DND-41 (cell line): ENCODE data around the gene IDH3G.

Experiments used
- ATAC-seq: fragments of 200-7000 bp; cut with Tn5 transposase; 3 replicates; pipeline ENCODE4 v1.9.1; 2021; ENCODE audit warnings: low read depth; ENCODE audit not compliant: insufficient read depth
- DNase-seq: peaks from one replicate; pipeline ENCODE4 v3.0.0-alpha.2; 2020
- H2AFZ ChIP-seq: 2 replicates; pipeline ENCODE4 v1.6.0; 2012; ENCODE audit warnings: low read depth, low read length
- H3K27ac ChIP-seq: 2 replicates; pipeline ENCODE4 v1.5.1; 2012; ENCODE audit warnings: low read length, inconsistent platforms
- H3K27me3 ChIP-seq: fragments of 200-600 bp; sonication (generic); 2 replicates; pipeline ENCODE4 v1.6.0; 2012; ENCODE audit warnings: low read length, mild to moderate bottlenecking, inconsistent platforms; ENCODE audit not compliant: insufficient read depth, poor library complexity
- H3K36me3 ChIP-seq: 2 replicates; pipeline ENCODE4 v1.5.1; 2012; ENCODE audit warnings: low read length, inconsistent platforms; ENCODE audit not compliant: insufficient read depth
- H3K4me1 ChIP-seq: 2 replicates; pipeline ENCODE4 v1.5.1; 2012; ENCODE audit warnings: mild to moderate bottlenecking, low read length; ENCODE audit not compliant: insufficient read depth
- H3K4me2 ChIP-seq: 2 replicates; pipeline ENCODE4 v1.6.0; 2012; ENCODE audit warnings: mild to moderate bottlenecking, moderate library complexity, low read length, inconsistent platforms; ENCODE audit not compliant: insufficient read depth
- H3K4me3 ChIP-seq, 2 experiments: fragments of 200-600 bp in 1 of 2; shearing (Covaris generic) in 1 of 2; 2 replicates each; pipeline ENCODE4 v1.5.1; 2012 to 2016; ENCODE audit warnings: inconsistent platforms in 2 of 2, low read length in 2 of 2, mild to moderate bottlenecking in 2 of 2, low read depth in 1 of 2, moderate library complexity in 1 of 2
- H3K79me2 ChIP-seq: 2 replicates; pipeline ENCODE4 v1.6.0; 2012; ENCODE audit warnings: low read length, inconsistent platforms; ENCODE audit not compliant: insufficient read depth
- H3K9ac ChIP-seq: 2 replicates; pipeline ENCODE4 v1.6.0; 2012; ENCODE audit warnings: low read depth, mild to moderate bottlenecking, inconsistent platforms, low read length, moderate library complexity
- H3K9me3 ChIP-seq: 2 replicates; pipeline ENCODE4 v1.5.1; 2012; ENCODE audit warnings: low read length, moderate library complexity, mild to moderate bottlenecking, inconsistent platforms; ENCODE audit not compliant: insufficient read depth, severe bottlenecking
- H4K20me1 ChIP-seq: 2 replicates; pipeline ENCODE4 v1.6.0; 2012; ENCODE audit warnings: low read length; ENCODE audit not compliant: insufficient read depth
- CTCF ChIP-seq: IDR thresholded peaks from 2 replicates; pipeline ENCODE4 v1.5.1; 2012; ENCODE audit warnings: borderline replicate concordance, low read length, moderate library complexity, mild to moderate bottlenecking; ENCODE audit not compliant: poor library complexity, severe bottlenecking; ENCODE audit errors: extremely low read depth
- EZH2 ChIP-seq: IDR thresholded peaks from 3 replicates; pipeline ENCODE4 v1.6.1; 2012; ENCODE audit warnings: borderline replicate concordance, low read depth, mild to moderate bottlenecking, moderate library complexity, low read length, inconsistent platforms; ENCODE audit not compliant: severe bottlenecking

Gene IDH3G

GRCh38 chrX:153738056-153738605 is 56.0 kb downstream of the IDH3G start:
- Histone ChIP-seq H4K20me1 (no peaks in the 10 kb centered on the region), H3K27me3 (no peaks in the 10 kb centered on the region), H3K4me3 (no peak overlapping the region), H3K79me2 (no peaks in the 10 kb centered on the region), H3K9me3 (no peaks in the 10 kb centered on the region), H3K4me2 (no peak overlapping the region), H3K9ac (no peak overlapping the region), H2AFZ (no peak overlapping the region), H3K27ac (no peak overlapping the region), H3K36me3 (no peaks in the 10 kb centered on the region), H3K4me1 (no peaks in the 10 kb centered on the region)
- ATAC-seq (no peak), DNase-seq (no peak)
- no peak for TF ChIP-seq EZH2
- no peak for TF ChIP-seq CTCF

- DNase-seq (no peak), ATAC-seq (no peak)
- Histone ChIP-seq H3K27me3 (no peaks in the 10 kb centered on the region), H3K9me3 (no peaks in the 10 kb centered on the region), H3K4me3 (no peak overlapping the region), H3K79me2 (no peaks in the 10 kb centered on the region), H2AFZ (no peak overlapping the region), H3K36me3 (no peaks in the 10 kb centered on the region), H3K27ac (no peak overlapping the region), H3K9ac (no peak overlapping the region), H4K20me1 (no peaks in the 10 kb centered on the region), H3K4me2 (no peak overlapping the region), H3K4me1 (no peaks in the 10 kb centered on the region)
- TF ChIP-seq CTCF (no peak), EZH2 (no peak)
These were observed 57.2 kb downstream of the IDH3G start for GRCh38 chrX:153736871-153737441.

- H3K79me2 ChIP-seq, result no peaks in the 10 kb centered on the region
- H3K9me3 ChIP-seq, result no peaks in the 10 kb centered on the region
- H3K4me3 ChIP-seq, result no peak overlapping the region
- no peaks in the 10 kb centered on the region for H4K20me1 ChIP-seq
- no peaks in the 10 kb centered on the region for H3K27me3 ChIP-seq
- no peak overlapping the region for H3K27ac ChIP-seq
- H3K4me1 ChIP-seq, result no peaks in the 10 kb centered on the region
- no peak overlapping the region for H3K4me2 ChIP-seq
- TF ChIP-seq EZH2, result no peak
- TF ChIP-seq CTCF, result no peak
- no peaks in the 10 kb centered on the region for H3K36me3 ChIP-seq
- no peak for DNase-seq
- no peak for ATAC-seq
- no peak overlapping the region for H2AFZ ChIP-seq
- H3K9ac ChIP-seq, result no peak overlapping the region
These were observed 57.9 kb downstream of the IDH3G start for GRCh38 chrX:153736071-153736820.
